Measurements from ENCODE around the gene TFDP2.
"Not testable (repeated sequence)": the region's sequence is repeated elsewhere in the genome, so short reads cannot be mapped to it uniquely, and the experiment has no call there.

Gene TFDP2, protein sequence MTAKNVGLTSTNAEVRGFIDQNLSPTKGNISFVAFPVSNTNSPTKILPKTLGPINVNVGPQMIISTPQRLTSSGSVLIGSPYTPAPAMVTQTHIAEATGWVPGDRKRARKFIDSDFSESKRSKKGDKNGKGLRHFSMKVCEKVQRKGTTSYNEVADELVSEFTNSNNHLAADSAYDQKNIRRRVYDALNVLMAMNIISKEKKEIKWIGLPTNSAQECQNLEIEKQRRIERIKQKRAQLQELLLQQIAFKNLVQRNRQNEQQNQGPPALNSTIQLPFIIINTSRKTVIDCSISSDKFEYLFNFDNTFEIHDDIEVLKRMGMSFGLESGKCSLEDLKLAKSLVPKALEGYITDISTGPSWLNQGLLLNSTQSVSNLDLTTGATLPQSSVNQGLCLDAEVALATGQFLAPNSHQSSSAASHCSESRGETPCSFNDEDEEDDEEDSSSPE

DNA sequence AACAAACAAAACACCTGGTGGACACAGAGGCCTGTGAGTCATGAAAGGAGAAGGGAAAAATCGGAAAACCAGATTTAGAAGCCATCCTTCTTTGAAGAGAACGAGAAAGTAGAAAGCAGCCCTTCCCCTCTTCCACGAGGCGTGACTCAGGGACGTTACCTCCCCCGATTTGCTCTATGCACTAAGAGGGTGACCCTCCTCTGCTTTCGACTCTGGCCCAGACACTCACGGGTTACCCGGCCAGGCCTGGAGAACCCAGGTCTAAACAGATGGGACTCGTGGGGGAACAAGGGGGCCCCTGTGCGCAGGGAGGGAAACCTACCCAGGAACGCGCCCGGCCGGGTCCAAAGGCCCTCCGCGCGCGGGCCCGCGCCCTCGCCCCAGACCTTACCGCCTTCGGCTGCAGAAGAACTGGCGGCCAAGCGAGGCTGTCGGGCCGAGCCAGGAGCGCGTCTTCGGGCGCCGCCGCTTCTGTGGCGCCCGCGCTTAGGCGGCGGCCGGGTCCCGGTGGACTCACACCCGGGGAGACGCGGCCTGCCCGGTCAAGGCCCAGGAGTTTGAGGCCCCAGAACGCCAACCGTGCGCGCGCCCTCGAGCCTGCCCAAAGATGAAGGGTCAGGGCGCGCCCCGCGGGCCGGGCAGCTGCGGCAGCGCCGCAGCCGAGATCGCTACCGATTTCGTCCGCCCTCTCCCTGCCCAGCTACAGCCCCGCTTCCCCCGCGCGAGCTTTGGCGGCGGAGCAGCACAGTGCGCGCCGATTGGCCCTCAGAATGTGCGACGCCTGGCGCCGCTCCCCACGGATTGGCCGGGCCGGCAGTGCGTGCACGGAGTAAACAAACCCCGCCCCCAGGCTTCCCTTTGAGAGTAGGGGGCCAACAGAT lies at the start of gene TFDP2:
Gene TFDP2, minus strand, starts transcription at position 753 of the 881 bp plus-strand sequence. CDS start 47,795 bp downstream, outside the sequence.
- DNase-seq (ENCODE audit: low read depth in 3 of 3): peak; percentile 62 to 86 (median 68)

DNA sequence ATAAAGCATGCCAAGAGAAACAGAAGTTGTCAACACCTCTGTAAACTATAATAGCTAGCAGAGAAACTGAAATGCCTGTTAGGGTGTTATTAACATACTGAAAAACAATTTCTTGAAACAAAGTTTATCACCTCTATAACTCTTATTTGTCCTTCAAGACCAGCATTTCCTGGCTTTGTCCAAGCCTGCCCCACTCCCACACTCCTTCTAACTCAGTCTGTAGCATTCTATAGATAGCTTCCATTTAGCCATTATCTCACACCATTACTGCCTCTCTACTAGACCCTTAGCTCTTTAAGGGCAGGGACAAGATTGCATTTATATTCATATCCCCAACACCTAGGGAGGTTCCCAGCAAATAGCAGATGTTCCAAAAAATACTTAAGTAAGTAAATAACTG lies 39.5 kb upstream of the TFDP2 start:
- no peak for DNase-seq (ENCODE audit: low read depth in 3 of 3)

DNA sequence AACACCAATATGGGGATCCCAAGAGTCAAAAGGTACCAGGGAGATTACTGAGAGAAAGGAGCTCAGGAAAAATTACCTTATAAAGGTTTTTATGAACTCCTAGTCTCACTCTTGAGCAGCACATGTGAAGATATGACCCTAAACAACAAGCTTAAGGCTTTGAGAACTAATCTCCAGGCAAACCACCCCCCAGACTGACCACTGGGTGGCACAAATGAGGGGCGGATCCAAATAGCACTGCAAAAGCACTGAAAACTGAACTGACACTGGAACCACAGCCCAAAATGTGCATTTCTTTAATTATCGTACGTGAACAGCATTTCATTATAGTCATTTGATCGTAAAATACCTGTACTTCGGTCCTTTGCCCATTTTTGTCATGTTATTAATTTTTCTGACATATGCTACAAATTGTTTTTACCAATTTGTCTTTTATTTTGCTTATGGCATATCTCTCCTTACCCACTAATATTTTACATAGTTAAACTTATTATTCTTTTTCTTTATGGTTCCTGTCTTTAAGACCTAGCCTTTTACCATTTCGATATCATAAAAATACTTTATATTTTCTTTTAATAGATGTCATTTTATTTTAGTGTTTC lies 31.5 kb upstream of the TFDP2 start:
- no peak for DNase-seq (ENCODE audit: low read depth in 3 of 3)

DNA sequence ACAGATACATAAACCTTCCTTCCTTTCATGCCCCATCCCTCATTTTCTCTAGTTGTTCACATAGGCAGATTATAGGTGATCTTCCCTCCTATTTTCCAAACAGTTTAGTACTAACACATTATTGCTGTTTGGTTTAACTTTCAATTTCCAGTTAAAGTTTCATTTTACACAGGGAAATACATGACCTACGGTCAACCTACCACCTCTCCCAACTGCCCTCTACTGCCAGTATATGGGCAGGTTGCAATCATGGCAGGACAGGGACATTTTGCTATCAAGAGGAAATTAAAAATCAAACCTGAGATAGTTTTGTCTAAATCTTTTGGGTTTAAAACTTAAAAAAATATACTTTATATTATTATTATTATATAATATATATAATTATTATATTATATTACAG lies 26.1 kb upstream of the TFDP2 start:
- DNase-seq (ENCODE audit: low read depth in 3 of 3): no peak

DNA sequence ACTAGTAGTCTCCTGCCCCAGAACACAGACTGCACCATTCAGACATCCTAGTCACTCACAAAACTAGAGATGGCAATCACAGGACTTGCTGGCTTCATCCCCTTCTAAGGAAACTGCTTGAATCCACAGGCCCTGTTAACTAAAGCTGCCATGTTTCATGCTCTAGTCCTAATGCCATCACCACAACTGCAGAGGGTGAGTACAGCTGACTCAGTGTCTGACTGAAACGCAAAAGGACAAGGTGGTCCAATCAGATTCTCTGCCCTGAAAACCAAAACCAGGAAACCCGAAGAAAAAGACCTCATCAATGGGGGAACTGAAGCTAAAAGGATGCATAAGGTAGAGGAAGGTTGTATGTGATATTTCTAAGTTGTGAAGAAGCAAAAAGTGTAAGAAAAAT lies 25.2 kb upstream of the TFDP2 start:
- no peak for DNase-seq (ENCODE audit: low read depth in 3 of 3)

DNA sequence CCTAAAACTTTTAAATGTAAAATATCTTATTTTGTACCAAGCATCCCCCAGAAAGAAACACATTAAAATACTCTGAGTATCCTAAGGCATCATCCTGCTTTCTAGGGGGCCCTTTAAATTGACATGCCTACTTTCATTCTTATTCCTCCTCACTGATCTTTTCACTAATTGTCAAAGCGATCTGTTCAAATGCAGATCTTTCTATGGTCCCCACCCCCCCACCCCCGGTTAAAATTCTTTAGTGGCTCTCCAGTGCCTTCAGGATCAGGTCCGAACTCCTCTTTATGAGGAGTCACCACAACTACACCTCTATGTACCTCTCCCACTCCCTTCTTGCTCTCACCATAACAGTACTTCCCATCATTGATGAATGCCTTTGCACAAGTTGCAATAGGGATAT lies 19.2 kb upstream of the TFDP2 start:
- DNase-seq (ENCODE audit: low read depth in 3 of 3): no peak

DNA sequence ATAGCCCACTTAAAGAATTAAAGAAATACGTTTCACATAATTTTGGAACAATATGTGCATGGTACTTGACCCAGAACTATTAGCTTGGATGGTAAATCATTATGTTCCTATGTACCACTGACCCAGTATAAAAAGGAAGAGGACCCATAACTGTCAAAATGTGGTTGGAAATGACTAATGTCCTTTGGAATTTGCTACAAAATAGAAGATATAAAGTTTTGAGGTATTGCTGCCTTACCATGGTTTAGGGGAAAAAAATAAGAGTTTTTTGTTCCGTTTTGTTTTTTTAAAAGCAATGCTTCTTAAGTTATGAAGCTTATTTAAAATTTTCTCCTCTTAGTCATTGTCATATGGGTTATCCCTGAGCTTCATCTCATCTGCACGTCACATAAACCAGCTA lies 15.8 kb upstream of the TFDP2 start:
- DNase-seq (ENCODE audit: low read depth in 3 of 3): no peak

DNA sequence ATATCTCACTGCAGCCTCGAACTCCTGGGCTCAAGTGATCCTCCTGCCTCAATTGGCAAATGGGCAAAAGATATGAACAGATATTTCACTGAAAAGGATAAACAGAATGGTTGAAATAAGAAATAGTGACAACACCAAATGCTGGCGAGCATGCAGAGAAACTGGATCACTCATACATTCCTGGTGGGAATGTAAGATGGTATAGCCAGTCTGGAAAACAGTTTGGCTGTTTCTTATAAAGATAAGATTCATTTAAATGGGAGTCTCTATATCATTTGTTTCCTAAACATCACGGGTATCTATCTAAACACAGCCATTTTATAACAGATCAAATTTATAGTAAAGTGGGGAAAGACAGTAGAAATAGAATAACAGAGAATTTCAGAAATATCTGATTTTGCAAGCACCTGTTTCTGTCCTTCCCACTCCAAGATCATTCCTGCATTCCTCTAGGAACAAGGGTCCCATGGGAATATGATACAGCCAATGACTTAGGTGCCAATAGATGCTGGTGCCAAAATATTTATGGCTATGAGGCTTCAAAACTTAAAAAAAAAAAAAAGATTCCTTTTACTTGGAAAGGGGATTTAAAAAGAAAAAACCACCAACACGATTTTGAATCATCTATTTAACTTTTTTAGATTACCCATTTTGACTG lies 9.9 kb upstream of the TFDP2 start:
- DNase-seq (ENCODE audit: low read depth in 3 of 3): no peak

DNA sequence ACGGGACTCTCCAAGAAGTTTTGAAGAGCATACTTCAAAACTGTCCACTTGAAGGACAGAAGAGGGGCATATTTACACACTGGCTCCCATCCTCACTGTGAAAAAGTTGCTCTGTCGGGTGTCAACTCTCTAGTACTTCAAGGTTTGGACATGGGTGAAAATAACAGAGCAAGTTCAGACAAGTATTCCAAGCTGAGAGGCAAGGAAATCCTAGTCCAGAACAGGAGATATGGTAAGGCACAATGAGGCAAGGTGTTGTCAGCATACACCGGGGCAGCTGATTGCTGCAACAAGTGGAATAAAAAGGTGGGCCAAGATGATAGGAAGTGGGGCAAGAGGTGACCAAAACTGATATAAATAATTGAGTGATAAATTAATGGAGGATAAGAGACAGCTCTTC lies 4.8 kb upstream of the TFDP2 start:
- no peak for DNase-seq (ENCODE audit: low read depth in 3 of 3)

DNA sequence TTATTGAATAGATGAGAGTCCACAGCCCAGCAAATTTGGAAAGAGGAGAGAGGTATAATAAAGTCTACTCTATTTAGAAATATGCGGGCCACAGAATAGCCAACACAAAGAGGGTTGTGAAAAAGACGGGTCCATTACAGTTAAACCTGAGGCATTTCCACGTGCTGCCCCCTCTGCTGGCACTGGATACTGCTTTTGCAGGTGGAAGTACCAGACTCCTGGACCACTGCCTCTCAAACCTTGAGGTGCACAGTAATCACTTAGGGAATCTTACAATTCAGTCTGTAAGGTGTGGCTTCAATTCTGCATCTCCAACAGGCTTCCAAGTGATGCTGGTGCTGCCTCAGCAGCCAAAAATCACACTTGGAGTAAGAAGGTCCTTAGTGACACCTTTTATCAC lies 3.0 kb upstream of the TFDP2 start:
- DNase-seq (ENCODE audit: low read depth in 3 of 3): no peak

DNA sequence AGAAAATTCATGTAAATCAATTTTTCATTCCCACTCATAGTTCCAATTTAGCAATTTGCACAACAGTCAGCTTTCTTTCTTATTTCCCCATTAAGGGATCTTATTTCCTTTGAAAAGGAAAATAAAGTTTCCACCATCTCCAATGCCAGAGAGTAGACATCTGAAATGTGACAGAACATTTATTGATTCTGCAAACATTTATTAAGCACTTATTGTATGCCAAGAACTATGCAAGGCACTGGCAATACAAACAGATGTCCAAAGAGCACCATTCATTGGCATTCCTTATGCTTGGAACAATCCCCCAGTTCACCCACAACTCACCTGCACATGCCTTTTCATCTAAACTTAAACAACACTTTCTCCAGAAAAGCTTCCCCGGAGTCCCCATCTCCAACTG lies 2.5 kb upstream of the TFDP2 start:
- DNase-seq (ENCODE audit: low read depth in 3 of 3): no peak

DNA sequence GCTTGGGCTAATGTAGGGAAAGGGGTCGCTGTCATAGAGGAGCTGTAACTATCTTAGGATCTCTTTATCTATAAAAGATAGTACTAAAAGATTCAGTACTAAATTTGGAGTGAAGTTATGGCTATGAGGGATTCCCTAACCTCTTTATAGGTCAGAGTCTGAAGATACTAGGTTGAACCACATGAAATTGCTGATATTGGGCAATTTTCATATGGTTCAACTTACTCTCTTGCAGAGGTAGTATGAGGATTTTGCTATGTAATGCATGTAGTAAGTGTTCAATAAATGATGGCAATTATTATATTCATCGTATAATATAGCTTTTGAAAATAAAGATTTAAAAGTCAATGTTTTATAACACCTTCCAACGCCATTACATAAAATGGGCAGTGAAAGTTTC lies 1.9 kb upstream of the TFDP2 start:
- DNase-seq (ENCODE audit: low read depth in 3 of 3): no peak

DNA sequence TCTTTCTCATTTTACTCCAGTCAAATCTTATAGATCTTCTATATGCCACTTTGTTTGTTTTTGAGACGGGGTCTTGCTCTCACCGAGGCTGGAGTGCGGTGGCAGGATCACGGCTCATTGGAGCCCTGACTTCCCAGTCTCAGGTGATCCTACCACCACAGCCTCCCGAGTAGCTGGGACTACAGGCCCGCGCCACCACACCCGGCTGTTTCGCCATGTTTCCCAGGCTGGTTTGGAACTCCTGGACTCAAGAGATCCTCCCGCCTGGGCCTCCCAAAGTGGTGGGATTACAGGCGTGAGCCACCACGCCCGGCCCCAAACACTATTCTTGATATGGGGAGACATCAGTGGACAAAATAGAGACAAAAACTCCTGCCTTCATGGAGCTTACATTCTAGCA lies 927 bp upstream of the TFDP2 start:
- no peak for DNase-seq (ENCODE audit: low read depth in 3 of 3)

DNA sequence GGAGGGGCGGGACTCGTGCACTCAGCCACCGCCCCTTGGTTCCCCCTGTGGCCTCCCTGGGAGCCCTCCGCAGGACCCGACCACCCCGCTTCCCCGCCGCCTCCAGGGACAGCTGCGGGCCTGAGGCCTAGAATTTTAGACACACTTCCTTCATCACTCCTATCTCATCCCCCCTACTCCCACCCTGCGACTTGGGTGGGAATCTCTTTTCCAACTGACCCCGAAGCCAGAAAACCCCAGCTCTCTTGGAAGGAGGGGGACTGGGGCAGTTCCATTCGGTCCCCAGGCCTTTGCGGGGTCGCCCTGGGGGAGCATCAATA lies 289 bp upstream of the TFDP2 start:
- DNase-seq (ENCODE audit: low read depth in 3 of 3): no peak

DNA sequence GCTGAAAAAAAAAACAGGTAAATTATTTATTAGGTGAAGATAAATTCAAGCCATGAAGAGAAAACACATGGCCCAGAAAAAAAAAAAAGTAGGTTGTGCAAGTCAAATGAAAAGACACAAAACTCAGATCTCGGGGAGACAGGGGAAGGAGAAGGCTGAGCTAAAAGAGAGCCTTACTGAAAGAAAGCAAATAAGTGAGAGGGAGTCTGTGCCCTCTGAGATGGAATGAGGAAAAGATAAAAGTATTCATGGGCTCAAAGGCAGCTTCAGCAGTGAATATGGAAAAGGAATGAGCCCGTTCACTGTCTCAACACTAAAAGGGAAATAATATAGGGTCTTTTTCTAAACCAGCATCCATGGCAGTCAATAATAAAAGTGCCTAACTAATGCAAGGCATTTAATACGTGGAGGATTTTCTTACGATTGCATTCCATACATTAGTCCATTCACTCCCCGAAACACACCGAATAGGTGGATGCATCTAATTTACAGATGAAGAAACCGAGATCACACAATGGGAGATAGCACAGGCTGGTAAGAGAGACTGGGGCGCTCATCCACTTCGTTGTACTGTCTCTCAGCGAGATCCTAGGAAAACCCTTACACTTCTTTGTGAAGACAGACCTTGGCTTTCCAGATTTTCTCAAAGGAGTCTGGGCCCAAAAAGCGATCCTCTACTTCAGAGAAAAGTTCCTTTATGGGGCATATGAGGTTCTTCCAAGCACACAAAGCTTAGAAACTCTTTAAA lies 1.1 kb downstream of the TFDP2 start:
- no peak for DNase-seq (ENCODE audit: low read depth in 3 of 3)

DNA sequence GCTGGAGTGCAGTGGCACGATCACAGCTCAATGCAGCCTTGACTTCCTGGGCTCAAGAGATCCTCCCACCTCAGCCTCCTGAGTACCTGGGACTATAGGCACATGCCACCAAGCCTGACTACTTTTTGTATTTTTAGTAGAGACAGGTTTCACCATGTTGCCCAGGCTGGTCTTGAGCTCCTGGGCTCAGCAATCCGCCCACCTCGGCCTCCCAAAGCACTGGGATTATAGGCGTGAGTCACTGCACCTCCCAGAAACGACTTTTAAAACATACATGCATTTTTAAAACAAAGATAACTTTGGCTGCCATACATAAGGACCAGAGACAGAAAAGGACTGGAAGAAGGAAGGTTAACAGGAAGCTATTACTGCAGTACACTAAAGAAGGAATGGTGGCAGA lies 4.8 kb downstream of the TFDP2 start:
- not testable (repeated sequence) for DNase-seq (ENCODE audit: low read depth in 3 of 3)

DNA sequence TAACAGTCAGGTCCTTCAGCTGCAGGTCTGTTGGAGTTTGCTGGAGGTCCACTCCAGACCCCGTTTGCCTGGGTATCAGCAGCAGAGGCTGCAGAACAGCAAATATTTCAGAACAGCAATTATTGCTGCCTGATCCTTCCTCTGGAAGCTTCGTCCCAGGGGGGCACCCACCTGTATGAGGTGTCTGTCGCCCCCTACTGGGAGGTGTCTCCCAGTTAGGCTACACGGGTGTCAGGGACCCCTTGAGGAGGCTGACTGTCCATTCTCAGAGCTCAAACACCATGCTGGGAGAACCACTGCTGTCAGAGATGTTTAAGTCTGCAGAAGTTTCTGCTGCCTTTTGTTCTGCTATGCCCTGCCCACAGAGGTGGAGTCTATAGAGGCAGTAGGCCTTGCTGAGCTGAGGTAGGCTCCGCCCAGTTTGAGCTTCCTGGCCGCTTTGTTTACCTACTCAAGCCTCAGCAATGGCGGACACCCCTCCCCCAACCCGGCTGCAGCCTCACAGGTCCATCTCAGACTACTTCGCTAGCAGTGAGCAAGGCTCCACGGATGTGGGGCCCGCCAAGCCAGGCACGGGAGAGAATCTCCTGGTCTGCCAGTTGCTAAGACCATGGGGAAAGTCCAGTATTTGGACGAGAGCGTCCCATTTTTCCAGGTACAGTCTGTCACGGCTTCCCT lies 8.6 kb downstream of the TFDP2 start:
- not testable (repeated sequence) for DNase-seq (ENCODE audit: low read depth in 3 of 3)

DNA sequence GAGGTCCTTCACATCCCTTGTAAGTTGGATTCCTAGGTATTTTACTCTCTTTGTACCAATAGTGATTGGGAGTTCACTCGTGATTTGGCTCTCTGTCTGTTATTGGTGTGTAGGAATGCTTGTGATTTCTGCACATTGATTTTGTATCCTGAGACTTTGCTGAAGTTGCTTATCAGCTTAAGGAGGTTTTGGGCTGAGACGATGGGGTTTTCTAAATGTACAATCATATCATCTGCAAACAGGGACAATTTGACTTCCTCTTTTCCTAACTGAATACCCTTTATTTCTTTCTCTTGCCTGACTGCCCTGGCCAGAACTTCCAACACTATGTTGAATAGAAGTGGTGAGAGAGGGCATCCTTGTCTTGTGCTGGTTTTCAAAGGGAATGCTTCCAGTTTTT lies 12.3 kb downstream of the TFDP2 start:
- DNase-seq (ENCODE audit: low read depth in 3 of 3): not testable (repeated sequence)

DNA sequence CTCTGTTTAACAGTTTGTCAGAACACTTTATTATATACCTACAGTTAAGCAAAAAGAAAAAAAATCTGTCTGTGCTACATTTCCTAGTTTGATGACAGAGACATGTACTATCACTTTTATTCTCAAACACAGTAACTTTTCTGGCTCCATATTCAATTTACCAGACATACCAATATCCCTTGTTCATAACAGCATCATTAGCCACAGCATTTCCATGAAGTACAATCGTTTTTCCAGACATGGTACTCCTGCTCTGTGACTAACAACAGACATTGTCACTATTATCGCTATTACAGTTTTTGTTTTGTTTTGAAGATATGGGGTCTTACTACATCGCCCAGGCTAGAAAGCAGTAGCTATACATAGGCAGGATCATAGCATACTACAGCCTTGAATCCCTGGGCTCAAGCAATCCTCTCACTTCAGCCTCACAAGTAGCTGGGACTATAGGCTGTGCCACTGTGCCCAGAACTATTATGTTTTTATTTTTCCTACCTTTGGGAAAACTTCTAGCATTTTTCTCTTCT lies 14.5 kb downstream of the TFDP2 start:
- no peak for DNase-seq (ENCODE audit: low read depth in 3 of 3)

DNA sequence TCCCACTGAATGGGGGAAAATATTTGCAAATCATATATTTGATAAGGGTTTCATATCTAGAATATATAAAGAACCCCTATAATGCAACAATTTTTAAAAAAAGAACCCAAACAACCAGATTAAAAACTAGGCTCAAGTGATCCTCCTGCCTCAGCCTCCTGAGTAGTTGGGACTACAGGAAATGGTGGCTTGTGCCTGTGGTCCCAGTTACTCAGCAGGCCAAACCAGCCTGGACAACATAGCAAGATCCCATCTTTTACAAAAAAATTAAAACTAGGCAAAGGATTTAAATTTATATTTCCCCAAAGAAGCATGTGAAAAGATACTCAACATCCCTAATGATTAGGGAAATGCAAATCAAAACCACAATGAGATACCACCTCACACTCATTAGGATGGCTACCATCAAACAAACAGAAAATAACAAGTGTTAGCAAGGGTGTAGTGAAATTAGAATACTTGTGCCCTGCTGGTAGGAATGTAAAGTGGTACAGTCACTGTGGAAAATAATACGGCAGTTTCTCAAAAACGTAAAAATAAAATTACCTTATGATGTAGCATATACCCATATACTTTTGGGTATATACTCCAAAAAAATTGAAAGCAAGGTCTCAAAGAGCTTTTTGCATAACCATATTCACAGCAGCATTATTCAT lies 19.7 kb downstream of the TFDP2 start:
- no peak for DNase-seq (ENCODE audit: low read depth in 3 of 3)

Measured in stimulated activated CD4-positive, alpha-beta T cell treated with anti-CD3 and anti-CD28 coated beads, TNF-alpha, amount 100 ng/mL, for 24 hours (primary cell).